Activated T-cell treated with anti-CD3 and anti-CD28 coated beads, Interleukin-2, amount 50 U/mL, for 4 hours (primary cell): Measurements from ENCODE around the gene ANAPC2. TPM values are rescaled to one million over a fixed set of nuclear protein-coding genes. Genes with fewer than 3 reads are reported as not detected.

Experiments
- ATAC-seq, 2 donors: fragments of 200-7000 bp; cut with Tn5 transposase; one replicate each; pipeline ENCODE4 v1.10.0; 2021
- DNase-seq: peaks from one replicate; pipeline ENCODE4 v3.0.0-alpha.2; 2020
- H3K27me3 Mint-ChIP-seq: one replicate; pipeline ENCODE4 v1.8.0; 2021; ENCODE audit warnings: low read depth, mixed read lengths
- H3K36me3 Mint-ChIP-seq: one replicate; pipeline ENCODE4 v1.8.0; 2022; ENCODE audit warnings: mixed read lengths; ENCODE audit not compliant: insufficient read depth
- H3K4me1 Mint-ChIP-seq: one replicate; pipeline ENCODE4 v1.8.0; 2021; ENCODE audit warnings: low read depth, mixed read lengths
- H3K4me3 Mint-ChIP-seq: one replicate; pipeline ENCODE4 v1.8.0; 2021; ENCODE audit warnings: mild to moderate bottlenecking, moderate library complexity, mixed read lengths
- H3K9me3 Mint-ChIP-seq: one replicate; pipeline ENCODE4 v1.8.0; 2021; ENCODE audit warnings: mixed read lengths
- total RNA-seq, 3 donors: library from RNA; stranded (reverse); gene quantifications; one replicate each; pipeline ENCODE4 v1.2.1, GENCODE V29; 2021

The ANAPC2 gene
- total RNA-seq, 3 donors from 2014 or later, result 71.9 to 86.3 (median 73.3) TPM

DNA sequence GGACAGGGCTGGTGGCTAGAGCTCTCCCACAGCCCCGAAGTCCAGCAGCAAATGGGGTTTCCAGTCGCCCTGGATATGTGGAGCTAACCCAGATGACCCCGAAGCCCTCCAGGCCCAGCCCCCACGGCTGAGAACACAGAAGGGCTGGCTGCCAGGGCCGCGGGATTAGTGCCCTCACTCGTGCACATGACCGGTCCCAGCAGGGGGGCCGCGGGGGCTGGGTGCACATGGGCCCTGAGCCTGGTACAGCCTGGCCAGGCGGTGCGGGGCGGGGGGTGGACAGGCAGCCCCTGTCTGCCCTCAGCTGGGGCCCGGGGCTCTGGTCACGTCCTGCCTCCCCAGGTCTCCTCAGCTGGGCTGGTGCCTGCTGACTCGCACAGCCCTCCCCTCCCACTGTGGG, 6.0 kb upstream of the ANAPC2 start:
- no peak for ATAC-seq
- no peak for DNase-seq
- no peaks in the 10 kb centered on the region for H3K9me3 Mint-ChIP-seq
- no peak overlapping the region for H3K4me3 Mint-ChIP-seq
- peaks cover 2% of the 10 kb centered on the region for H3K36me3 Mint-ChIP-seq
- H3K4me1 Mint-ChIP-seq, result peaks cover 10% of the 10 kb centered on the region
- no peaks in the 10 kb centered on the region for H3K27me3 Mint-ChIP-seq

DNA sequence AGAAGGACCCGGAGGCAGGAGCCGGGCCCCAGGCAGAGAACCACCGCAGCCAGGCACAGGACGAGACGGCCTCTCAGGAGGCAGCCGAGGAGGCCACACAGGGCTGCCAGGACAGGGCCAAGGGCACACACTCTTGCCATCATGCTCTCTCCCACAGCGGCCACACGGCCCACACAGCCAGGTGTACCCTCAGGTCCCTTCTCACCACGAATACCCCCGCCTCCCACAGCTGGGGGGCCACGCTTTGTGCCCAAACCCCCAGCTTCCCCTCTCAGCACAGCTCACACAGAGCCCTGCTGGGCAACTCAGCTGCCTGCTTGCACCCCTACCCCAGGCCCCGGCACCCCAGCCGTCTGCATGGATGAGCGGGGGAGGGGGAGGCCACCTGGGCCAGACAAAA, 5.4 kb upstream of the ANAPC2 start:
- Mint-ChIP-seq H3K4me3 (no peak overlapping the region), H3K9me3 (no peaks in the 10 kb centered on the region), H3K4me1 (peaks cover 14% of the 10 kb centered on the region), H3K27me3 (no peaks in the 10 kb centered on the region), H3K36me3 (peaks cover 4% of the 10 kb centered on the region)
- no peak for ATAC-seq
- no peak for DNase-seq

DNA sequence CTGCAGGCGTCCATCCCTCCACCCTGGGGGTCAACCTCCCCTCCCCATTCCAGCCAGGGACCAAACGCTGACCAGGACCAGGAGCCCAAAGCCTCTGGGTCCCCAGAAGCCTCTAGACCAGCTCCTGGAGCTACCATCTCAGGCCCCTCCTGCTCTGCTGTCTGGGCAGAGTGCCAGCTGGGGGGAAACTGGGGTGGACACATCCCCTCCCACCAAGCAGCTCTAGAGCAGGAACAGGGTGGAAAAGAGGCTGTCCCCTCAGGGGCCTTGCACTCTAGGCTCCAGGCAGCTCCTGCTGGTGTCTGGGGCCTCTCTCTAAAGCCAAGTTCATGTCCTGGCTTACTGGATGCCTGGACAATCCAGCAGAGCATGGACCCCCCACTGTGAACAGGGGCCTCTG, 4.5 kb upstream of the ANAPC2 start:
- Mint-ChIP-seq H3K36me3 (peaks cover 4% of the 10 kb centered on the region), H3K4me3 (no peak overlapping the region), H3K27me3 (no peaks in the 10 kb centered on the region), H3K4me1 (peaks cover 15% of the 10 kb centered on the region), H3K9me3 (no peaks in the 10 kb centered on the region)
- no peak for DNase-seq
- no peak for ATAC-seq

DNA sequence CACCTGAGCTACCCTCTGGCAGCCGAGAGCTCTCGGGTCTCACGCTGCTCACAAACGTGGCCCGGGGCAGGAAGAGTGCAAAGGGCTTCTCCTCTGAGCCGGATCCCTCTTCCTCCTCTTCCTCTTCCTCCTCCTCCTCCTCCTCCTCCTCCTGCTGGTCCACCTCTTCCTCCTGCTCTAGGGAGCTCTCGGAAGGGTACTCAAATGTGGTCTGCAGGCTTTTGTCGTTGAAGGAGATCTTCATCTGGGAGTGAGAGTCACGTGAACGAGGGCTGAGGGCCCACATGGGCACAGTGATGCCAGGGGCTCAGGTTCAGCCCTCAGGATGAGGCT, 4.1 kb upstream of the ANAPC2 start:
- DNase-seq, result no peak
- peaks cover 4% of the 10 kb centered on the region for H3K36me3 Mint-ChIP-seq
- H3K4me1 Mint-ChIP-seq, result peaks cover 18% of the 10 kb centered on the region
- H3K4me3 Mint-ChIP-seq, result no peak overlapping the region
- H3K27me3 Mint-ChIP-seq, result no peaks in the 10 kb centered on the region
- no peaks in the 10 kb centered on the region for H3K9me3 Mint-ChIP-seq
- no peak for ATAC-seq

DNA sequence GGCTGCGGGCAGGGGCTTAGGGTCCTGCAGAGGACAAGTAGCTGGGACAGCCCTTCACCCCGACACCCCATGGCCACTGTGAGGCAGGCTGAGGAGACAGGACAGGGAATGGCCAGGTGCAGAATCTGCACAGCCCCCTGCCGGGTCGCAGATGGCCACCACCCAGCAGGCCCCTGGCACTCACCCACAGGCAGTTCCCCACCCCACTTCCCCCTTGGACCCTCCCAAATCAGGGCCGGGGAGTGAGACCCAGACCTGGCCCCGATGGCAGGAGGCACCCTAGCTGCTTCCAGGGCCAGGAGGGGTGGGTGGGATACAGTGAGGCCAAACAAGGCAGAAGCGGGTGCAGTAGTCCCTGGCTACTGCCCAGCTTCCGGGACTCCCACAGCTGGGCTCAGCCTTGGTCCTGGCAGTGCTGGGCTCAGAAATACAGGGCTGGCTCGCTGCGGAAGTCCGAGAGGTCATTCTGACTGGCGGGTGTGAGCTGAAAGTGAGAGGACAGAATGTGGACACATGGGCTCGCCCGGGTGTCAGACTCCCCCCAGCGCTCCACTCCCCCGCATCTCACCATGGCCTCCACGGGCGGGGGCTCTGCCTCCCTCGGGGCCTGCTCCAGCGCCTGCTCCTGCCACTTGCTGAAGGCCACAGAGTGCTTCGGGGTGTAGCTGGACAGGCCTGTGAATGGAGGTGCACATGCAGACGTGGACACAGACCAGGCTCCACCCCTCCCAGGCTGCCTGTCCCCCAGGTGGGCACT, 3.5 kb upstream of the ANAPC2 start:
- Mint-ChIP-seq H3K27me3 (no peaks in the 10 kb centered on the region), H3K4me3 (no peak overlapping the region), H3K9me3 (no peaks in the 10 kb centered on the region), H3K4me1 (peaks cover 23% of the 10 kb centered on the region), H3K36me3 (peaks cover 4% of the 10 kb centered on the region)
- DNase-seq (no peak), ATAC-seq (no peak)

DNA sequence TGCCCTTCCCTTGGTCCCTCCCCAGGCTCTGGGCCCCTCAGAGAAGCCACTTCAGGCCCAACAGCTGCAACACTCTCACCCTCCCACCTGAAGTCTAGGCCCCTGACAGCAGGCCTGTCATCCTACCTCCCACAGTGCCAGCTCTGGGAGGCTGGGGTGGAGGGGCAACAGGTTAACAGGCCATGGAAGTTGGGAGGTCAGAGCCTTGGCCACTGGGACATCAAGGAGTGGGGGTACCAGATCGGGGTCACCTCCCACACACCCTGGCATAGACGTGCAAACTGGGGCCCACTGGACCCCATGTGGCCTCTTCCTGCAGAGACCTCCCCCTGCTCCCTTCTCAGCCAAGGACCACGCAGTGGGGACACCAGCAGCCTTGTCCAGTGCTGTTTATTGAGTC, 2.9 kb upstream of the ANAPC2 start:
- DNase-seq (no peak), ATAC-seq (no peak)
- H3K4me1 Mint-ChIP-seq, result peaks cover 29% of the 10 kb centered on the region
- H3K4me3 Mint-ChIP-seq, result peak overlapping the region; percentile 69
- H3K27me3 Mint-ChIP-seq, result no peaks in the 10 kb centered on the region
- H3K36me3 Mint-ChIP-seq, result peaks cover 4% of the 10 kb centered on the region
- no peaks in the 10 kb centered on the region for H3K9me3 Mint-ChIP-seq

DNA sequence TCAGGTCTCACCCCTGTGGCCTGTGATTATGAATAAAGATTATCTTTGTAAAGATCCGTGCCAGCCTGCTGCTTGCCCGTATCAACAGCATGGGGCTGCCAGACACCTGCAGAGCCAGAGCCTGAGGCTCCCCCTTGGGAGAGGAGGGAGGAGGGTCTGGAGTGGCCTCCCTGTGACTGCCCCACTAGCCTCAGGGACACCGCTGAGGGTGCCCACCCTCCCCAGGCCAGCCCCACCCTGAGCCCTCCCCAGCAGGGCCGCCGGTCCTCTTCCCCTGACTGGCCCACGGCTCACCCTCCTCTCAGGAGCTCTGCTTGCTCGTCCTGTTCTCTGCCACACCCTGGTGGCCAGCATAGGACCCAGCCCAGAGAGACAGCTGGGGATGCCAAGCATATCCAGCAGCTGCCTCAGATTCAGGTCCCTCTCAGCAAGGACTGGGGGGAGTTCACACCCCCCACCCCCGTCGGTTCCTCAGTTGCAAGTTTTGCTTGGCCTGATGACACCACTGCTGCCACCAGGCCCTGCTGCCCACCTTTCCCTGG, 2.0 kb upstream of the ANAPC2 start:
- ATAC-seq (no peak), DNase-seq (no peak)
- peak overlapping the region; percentile 96 for H3K4me3 Mint-ChIP-seq
- peaks cover 31% of the 10 kb centered on the region for H3K4me1 Mint-ChIP-seq
- peaks cover 4% of the 10 kb centered on the region for H3K36me3 Mint-ChIP-seq
- no peaks in the 10 kb centered on the region for H3K27me3 Mint-ChIP-seq
- no peaks in the 10 kb centered on the region for H3K9me3 Mint-ChIP-seq

DNA sequence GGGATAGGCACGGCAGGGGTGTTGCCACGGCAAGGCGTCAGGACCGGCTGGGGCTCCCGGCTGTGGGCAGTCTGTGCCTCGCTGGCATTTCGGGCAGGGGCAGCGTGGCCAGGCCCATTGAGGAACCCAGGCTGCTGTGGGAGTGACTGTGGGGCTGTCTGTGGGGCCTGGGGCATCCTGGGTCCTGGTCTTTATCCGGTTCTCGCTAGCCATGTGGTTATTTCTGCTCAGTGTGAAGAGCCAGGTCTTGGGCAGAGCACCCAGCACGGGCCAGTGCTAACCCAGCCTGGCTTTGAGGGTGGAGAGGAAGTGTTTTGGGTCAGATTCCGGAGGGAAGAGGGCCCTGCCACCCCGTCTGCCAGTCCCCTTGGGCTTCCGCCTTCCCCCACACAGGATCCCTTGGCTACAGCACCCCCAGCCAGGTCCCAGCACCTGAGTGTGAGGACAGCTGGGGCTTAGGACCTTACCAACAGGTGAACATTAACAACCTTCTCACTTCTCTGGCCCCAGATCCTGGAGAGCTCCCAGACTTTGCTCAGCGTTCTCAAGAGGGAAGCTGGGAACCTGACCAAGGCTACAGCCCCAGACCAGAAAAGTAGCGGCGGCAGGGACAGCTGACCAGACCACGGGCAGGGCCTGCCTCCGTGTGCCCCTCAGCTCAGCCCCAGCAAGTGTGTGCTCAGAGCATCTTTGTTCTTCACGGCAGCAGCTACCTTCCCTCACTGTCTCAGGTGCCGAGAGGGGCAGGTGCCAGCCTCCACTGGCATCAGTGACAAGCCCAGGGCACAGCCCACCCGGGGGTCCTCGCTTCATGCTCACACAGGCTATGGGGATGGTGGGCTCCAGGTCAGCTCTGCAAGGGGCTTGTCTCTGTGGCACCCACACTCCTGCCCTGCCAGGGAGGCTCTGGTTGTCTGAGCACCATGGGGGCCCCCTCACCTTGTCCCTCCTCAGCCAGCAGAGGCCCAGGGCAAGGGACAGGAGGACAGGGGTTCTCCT, 1.2 kb upstream of the ANAPC2 start:
- Mint-ChIP-seq H3K9me3 (no peaks in the 10 kb centered on the region), H3K4me3 (peak overlapping the region; percentile 96)

DNA sequence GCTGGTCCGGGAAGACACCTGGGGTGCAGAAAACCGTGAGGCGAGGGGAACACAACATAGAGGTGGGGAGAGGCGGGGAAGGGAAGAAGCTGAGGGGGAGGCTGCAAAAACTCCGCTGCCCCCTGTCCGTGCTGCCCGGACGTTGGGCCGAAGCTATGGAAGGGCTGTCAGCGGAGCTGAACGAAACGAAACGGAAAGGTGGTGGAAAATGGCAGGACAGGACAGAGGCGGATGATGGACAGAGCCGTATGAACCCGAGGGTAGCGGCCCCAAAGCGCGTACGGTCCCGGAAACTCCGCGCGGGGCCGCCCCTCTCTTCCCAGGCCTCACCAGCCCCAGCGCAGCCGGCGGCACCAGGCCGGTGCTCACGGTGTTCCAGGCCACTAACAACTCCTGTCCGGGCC, 272 bp downstream of the ANAPC2 start:
- ATAC-seq, result peak; percentile 12 to 16
- no peaks in the 10 kb centered on the region for H3K9me3 Mint-ChIP-seq

More for the DNA sequence above, 1.2 kb upstream of the ANAPC2 start:
- H3K4me1 Mint-ChIP-seq, result peaks cover 31% of the 10 kb centered on the region
- no peaks in the 10 kb centered on the region for H3K27me3 Mint-ChIP-seq
- DNase-seq (no peak), ATAC-seq (no peak)
- H3K36me3 Mint-ChIP-seq, result peaks cover 4% of the 10 kb centered on the region

DNA sequence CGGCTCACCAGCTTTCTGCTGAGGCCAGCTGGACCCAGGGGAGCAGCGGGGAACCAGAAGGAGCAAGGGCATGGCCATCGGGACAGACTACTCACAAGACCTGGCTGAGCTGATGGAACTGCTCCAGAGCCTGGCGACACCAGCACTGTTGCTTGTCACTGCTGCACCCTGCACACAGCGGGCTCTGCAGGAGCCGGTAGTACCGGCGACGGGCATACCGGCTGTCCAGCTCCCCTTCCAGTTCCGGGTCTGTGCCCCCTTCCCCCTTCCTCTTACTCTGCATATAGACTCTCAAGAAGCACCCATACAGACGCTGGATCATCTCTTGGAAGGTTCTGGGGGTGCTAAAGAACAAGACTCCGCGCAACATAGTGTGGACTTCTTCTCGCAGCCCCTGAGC, 974 bp downstream of the ANAPC2 start:
- Mint-ChIP-seq H3K36me3 (peaks cover 12% of the 10 kb centered on the region), H3K4me1 (peaks cover 36% of the 10 kb centered on the region), H3K4me3 (peak overlapping the region; percentile 90), H3K9me3 (no peaks in the 10 kb centered on the region), H3K27me3 (no peaks in the 10 kb centered on the region)
- ATAC-seq (no peak), DNase-seq (no peak)

More for the DNA sequence above, 272 bp downstream of the ANAPC2 start:
- peaks cover 12% of the 10 kb centered on the region for H3K36me3 Mint-ChIP-seq
- no peaks in the 10 kb centered on the region for H3K27me3 Mint-ChIP-seq
- peaks cover 36% of the 10 kb centered on the region for H3K4me1 Mint-ChIP-seq
- H3K4me3 Mint-ChIP-seq, result peak overlapping the region; percentile 90
- no peak for DNase-seq

DNA sequence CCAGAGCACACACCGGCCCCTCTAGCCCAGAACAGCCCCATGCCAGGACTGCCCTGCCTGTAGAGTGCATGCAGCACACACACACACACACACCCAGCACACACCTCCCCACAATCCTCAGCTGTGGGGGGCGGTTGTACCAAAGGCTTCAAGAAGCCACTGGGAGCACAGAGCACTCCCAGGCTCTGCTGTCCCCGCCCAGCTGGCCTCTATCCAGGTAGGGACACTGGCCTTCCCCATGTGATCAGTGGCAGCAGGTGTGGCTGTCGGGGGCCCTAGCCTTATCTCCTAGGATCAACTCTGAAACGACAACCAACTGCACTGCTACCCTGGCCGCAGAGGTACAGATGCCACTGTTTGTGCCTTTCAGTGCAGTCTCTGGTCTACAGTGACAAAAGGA, 2.0 kb downstream of the ANAPC2 start:
- Mint-ChIP-seq H3K36me3 (peaks cover 16% of the 10 kb centered on the region), H3K9me3 (no peaks in the 10 kb centered on the region), H3K27me3 (no peaks in the 10 kb centered on the region), H3K4me1 (peaks cover 36% of the 10 kb centered on the region), H3K4me3 (peak overlapping the region; percentile 90)
- ATAC-seq (no peak), DNase-seq (no peak)

DNA sequence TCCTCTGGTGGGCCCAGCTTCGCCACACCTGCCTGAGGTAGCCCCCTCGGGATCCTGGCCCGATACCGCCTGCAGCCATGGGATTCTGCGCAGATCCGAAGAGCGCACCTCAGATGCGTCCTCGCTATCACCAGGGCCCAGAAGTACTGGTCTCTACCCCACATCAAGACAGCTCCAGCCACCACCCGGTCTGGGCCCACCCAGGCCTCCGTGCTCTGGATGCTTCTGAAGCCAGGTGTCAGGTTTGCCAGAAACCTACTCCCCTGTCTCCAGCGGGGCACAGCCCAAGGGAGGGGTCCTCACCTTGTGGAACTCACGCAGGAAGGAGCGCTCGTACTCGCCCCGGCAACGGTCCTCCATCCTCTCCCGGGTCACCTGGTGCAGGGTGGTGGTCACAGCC, 2.4 kb downstream of the ANAPC2 start:
- ATAC-seq (no peak), DNase-seq (no peak)
- Mint-ChIP-seq H3K4me1 (peaks cover 36% of the 10 kb centered on the region), H3K4me3 (peak overlapping the region; percentile 90), H3K9me3 (no peaks in the 10 kb centered on the region), H3K27me3 (no peaks in the 10 kb centered on the region), H3K36me3 (peaks cover 16% of the 10 kb centered on the region)

DNA sequence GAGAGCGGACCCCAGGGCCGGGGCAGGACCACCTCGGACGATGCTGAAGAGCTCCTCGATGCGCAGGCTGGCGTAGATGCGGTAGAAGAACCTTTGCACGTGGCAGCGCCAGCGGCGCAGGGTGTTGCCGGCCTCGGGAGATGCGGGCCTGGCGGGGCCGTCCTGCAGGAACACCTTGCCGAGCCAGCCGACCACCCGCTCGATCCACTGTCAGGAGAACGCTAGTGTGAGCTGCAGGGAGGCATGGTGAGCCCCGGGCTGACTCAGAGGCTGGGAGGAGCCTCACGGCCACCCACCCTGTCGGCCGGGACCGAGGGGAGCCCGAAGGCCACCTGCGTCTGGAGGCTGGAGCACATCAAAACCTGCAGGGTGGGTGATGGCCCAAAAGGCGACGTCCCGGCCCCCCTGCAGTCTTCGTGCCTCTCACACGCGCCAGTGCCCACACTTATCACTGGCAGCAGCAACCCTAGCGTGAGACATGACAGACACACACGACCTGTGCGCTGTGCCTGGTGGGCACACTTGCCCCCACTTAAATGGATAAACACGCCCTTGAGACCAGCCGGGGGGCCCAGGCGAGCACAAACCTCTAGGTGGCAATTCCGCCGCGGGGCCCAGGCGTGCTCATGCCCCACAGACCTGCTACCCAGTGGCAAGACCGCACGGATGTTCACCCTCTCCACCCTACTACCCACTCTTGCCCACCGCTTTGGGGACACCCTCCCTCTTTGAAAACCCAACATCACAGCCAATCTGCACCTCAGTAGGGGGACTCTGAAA, 3.3 kb downstream of the ANAPC2 start:
- Mint-ChIP-seq H3K4me1 (peaks cover 31% of the 10 kb centered on the region), H3K36me3 (peaks cover 14% of the 10 kb centered on the region), H3K9me3 (no peaks in the 10 kb centered on the region), H3K27me3 (no peaks in the 10 kb centered on the region), H3K4me3 (no peak overlapping the region)
- DNase-seq (no peak), ATAC-seq (no peak)
